HepG2 (cell line): Measurements from ENCODE around the gene RNF17.

Source experiments
- ZBTB44 ChIP-seq: sonication (generic); formaldehyde crosslinking; IDR thresholded peaks from 2 replicates; pipeline ENCODE4 v1.4.0; 2020; ENCODE audit warnings: missing genetic modification reagents
- ZNF180 ChIP-seq: sonication (generic); formaldehyde crosslinking; IDR thresholded peaks from 2 replicates; pipeline ENCODE4 v1.4.0; 2020; ENCODE audit warnings: low read depth, missing genetic modification reagents, borderline replicate concordance

DNA sequence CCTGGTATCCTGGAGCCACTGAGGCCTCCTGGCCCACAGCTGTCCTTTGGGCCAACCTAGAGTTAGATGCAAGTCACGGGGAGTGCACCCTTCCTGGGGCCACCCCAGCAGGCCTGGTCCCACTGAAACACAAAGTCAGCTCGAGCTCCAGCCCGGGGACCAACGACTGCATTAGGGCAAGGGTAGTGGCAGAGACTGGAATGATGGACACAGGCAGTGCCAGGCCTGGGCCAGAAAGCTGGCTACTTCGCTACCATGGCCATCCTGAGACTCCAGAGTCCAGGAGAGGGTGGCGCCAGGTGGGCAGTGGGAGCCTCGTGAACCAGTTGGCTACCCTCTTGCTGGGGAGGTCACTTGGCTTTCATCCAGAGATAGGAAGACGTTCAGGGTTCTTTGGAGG is 22.2 kb upstream of the RNF17 start:
- TF ChIP-seq ZBTB44 (CRISPR knock-in tag) (no peak), ZNF180 (CRISPR knock-in tag) (no peak)
